ENCODE results near the gene RXFP2.

- no peak for TF ChIP-seq CTCF (IDR thresholded peaks at IDR 0.05)
- no peak for TF ChIP-seq POLR2A (IDR thresholded peaks at IDR 0.05)
Observed at GRCh38 chr13:31807090-31807541, 67.8 kb downstream of the RXFP2 start.

All from lower leg skin (tissue), 3 donors.